ENCODE measurements around the gene DAZAP2.

Gene DAZAP2, protein sequence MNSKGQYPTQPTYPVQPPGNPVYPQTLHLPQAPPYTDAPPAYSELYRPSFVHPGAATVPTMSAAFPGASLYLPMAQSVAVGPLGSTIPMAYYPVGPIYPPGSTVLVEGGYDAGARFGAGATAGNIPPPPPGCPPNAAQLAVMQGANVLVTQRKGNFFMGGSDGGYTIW

DNA sequence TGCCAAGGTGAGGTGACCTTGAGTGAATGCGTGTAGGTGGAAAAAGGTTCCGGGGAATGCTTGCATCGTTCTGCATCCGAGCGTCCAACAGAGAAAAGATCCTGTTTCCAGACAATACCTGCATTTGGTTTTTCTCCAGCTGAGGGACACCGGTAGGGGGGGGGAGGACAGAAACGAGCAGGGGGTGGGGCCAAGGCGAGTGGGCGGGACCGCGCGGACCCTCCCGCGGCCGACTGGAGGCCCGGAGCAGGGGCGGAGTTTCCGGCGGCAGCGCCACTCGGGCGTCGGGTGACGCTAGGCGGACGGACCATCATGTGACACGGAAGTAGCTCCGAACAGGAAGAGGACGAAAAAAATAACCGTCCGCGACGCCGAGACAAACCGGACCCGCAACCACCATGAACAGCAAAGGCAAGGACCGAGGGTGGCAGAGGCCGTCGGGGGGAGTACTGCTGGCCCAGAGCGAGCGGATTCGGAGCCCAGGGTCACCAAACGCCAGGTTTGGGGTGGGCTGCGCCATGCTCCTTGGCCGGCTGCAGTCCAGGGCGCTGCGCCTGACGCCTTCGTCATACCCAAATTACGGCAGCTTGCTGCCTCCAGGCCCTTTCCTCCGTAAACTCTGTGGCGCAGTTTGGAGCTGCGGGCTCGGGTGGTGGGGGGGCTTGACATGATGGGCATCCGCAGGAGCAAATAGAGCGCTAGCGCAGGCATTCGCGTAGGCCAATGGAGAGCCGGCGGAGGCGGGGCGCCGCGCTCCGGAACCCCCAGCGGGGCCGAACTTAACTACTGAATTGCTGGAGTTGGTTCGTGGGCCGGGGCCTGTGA is at the start of gene DAZAP2:
Gene DAZAP2, plus strand, starts transcription at position 317 of the 825 bp plus-strand sequence. Its CDS starts 82 bp downstream, at position 399.
- DNase-seq, result peak; percentile 83

DNA sequence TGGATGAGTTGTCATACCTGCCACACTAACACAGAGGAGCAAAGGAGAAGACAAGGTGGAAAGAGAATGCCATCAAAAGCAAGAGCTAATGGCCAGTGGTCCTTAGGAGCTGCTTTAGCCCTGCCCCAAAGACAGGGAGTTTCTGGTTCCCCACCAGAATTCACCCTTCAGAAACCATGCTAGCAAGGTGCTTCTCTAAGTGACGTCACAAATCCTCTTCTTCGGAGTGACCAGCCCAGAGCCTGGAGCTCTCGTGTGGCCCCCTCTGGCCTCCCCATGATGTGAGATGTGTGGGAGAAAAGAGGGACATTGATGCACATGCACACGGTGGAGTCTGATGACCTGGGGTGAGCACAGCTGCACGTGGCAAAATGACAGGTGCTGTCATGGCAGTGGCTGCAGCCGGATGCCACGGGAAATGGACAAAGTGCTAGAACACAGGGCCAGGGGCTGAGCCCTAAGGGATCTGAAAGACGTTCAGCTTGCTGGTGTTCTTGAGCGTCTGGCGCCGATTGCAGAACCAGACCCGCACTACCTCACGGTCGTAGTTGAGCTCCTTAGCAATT is 48.8 kb upstream of the DAZAP2 start:
- no peak for DNase-seq

DNA sequence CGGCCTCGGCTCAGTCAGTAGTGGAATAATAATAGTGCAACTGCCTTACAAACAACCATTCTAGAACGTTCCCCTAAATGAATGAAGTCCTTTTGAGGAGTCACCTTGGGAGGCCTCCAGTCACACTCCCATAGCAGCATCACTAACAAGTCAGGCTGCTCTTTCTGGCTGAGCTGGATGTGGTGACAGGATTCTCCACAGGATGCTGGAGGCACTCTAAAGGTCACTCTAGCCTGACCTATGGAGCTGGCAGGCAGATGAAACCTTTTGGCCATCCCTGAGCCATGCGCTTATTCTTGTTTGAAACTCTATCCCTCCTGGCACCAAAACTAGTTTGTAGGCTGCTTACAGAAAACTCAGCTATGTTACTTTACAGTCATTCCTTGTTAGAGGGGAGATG is 47.8 kb upstream of the DAZAP2 start:
- no peak for DNase-seq

DNA sequence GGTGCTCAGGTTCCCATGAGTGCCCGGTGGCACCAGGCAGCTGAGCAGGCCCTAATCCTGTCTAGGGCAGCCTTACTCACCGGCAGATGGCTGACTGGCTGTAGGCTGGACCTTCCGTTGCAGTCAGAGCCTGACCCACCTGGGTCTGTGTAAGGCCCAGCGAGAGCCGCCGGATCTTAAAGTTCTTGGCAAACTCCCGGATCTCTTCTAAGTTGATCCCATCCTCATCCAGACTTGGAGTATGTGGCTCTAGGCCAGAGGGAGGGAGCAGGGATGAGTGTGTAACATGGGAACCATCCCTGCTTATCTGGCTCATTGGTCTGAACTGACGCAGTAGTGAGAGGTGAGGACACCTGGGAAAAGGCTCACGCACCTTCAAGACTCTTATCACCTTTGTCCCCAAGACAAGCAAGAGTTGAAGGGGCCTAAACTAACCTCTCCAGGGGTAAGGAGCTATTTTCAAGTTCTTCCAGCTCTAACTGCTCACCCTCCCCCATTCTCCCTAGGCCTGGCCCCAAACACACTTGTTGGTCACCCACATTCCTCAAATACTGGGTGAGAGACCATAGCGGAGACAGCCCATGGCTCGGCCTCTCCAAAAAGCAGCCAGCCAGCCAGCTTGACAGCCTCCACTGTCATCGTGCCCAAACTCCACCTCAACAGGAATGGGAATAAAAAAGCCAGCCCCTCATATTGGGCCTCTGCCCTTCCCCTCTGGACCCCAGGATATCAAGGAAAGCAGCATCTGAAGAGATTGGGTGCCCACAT is 46.9 kb upstream of the DAZAP2 start:
- DNase-seq, result no peak

DNA sequence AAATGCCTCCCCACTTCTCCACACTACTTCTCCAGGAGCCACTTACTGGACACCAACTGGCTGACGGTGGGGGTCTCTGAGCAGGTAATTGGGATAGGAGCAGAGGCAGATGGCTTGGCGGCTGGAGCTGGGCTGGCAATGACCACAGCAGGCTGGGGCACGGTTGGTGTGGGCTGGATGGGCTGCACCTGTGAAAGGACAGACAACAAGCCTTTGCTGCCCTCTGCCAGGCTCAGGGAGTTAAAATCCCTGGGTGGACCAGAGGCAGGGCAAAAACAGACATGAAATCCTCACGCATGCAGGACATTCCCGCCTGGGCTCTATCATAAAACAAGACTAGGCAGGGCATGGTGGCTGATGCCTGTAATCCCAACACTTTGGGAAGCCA is 46.3 kb upstream of the DAZAP2 start:
- DNase-seq, result no peak

DNA sequence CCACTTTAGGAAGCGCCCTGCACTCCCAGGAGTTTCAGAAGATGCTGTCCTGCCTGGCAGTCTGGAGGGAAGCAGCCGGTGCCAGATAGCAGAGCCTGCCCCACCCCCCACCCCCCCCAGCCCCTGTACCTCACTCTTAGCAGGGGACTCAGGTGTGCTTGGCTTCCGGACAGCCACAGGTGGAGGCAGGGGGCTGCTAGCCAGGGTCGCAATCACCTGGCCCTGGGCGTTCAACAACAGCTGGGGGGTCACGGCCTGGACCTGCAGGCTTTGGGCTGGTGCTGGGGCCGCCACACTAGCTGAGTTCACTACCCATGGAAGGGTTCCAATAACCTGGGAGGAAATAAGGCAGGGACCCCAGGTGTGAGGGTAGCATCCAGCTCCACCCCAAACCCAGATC is 42.8 kb upstream of the DAZAP2 start:
- DNase-seq, result no peak

DNA sequence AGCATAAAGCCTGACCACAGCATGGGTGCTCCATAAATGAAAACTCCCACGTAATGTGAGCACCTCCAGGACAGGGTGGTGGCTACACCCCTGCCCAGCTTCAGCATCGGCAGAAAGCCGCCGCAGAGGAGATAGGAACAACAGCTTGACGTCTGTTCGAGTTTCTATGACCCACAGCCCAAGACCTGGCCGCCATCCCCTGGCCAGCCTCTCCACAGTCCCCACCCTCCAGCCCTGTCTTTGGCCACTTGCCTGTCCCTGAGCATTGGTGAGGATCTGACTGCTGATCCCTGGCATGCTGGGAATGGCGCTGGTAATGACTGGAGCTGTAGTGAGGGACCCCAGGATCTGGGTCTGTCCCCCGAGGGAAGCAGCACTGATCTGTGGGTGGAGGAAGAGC is 42.1 kb upstream of the DAZAP2 start:
- DNase-seq, result no peak

DNA sequence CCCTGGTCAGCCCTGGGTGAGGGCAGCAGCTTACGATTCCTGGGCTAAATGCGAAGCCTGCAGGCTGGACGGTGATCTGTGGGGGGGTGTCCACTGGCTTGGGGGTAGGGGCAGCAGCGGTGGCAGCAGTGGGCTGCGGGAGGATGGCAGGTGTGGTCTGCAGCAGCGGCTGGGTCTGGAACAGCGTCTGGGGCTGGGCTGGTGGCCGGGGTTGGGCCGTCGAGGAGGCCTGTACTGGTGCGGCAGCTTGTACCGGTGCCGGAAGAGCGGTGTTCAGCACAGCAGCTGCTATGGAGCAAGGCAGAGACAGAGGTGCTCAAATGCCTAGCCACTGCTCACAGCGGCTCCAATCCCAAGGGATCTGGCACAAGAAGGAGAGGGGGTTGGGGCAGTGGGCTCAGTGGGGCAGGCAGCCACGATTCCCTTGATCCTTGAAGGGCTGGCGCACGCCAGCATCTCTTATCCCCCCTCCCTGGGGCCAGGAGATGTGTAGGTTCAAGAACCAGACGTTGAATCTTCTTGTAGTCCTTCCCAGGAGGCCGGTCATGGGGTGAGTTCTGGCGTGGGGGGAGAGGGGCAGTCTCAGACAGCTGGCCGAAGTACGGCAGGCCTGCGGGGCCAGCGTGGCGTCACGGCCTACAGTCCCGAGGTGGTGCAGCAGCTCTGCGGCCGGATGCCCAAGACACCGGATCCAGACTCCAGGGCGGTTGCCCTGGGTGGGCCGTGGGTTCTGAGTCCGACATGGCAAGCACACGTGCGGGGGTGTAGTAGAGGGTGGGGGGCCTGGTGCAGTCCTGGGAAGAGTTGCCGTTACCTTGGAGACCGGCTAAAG is 40.7 kb upstream of the DAZAP2 start:
- no peak for DNase-seq

DNA sequence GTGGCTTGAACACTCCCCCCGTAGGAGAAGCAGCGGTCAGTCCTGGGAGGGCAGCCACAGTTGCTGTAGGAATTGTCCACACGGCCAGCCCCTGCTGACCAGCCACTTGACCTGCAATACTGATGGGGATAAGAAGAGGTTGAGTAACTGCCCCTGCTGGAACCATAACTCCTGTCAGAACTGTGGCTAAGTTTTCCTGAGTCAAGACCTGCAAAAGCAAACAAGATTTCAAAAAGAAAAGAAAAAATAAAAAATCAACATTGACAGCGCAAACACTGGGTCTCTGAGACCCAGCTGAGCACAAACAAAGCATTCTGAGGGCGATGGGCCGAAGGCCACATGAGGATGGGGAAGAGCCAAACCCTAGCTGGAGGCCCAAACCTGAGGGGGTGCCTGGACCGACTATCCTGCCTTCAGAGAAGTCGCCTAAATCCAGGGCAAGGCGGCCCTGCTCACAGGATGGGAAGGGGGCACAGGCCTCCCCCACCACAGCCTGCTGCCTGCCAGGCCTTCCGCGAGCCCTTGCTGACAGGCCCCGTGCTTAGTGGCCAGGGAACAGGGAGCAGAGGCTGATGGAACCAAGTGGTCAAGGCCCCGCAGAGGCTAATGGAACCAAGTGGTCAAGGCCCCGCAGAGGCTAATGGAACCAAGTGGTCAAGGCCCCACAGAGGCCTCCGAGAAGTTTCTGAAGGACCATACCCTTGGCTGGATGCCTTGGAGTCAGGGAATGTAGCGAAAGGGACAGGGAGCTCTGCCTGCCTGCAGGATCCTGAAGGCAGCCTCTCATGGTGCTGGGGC is 39.9 kb upstream of the DAZAP2 start:
- no peak for DNase-seq

DNA sequence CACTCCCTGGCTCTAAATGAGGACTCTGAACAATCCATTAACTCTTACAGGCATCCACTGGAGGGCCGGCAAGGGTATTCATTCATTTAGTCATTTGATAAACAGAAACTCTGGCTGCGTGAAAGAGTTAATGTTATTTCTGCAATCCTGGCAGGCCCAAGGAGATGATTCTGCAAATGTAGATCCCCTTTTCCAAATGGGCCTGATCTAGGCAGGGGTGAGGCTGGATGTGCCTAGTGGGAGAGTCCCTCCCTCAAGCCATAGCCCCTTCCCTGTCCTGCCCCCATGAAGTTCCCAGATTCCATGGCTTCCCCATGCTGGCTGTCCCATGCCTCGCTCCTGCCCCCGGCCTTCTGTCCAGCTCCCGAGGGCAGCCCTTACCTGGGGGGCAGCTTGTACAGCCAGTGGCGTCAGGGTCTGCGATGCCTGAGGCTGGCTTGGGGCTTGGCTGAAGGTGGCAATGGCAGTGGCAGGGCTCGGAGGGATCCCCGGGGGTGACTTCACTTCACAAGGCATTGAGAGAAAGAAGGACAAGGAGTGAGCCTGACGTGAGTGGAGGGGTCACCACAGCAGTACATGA is 39.2 kb upstream of the DAZAP2 start:
- DNase-seq, result no peak

DNA sequence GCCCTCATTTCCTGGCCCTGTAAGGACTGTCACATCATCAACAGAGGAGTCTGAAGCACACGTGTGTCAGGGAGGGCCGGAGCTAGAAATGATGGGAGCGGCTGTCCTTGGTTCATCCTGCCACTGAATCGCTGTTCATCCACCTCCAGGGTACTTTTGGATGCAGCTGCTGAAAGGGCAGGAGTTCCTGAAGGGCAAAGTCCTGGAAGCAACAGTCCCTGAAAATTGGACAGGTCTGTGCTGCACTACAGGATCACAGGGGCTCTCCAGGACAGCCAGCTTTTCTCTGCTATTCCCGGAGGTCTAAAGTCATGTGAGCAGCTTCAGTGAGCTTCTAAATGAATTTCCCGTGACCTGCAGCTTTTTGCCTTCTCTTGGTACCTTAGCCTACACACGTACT is 38.5 kb upstream of the DAZAP2 start:
- DNase-seq, result no peak

DNA sequence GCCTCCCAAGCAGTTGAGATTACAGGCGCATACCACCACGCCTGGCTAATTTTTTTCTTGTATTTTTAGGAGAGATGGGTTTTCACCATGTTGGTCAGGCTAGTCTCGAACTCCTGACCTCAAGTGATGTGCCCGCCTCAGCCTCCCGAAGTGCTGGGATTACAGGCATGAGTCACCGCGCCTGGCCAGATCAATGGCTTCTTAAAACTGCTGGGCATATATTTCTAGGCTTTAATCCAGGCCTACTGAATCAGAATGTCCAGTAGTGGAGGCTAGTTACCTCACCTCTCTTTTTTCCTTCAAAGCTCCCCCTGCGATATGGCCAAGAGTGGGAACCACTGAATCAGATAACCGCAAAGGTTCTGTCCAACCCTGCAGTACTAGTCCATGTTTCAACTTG is 37.8 kb upstream of the DAZAP2 start:
- DNase-seq, result no peak

DNA sequence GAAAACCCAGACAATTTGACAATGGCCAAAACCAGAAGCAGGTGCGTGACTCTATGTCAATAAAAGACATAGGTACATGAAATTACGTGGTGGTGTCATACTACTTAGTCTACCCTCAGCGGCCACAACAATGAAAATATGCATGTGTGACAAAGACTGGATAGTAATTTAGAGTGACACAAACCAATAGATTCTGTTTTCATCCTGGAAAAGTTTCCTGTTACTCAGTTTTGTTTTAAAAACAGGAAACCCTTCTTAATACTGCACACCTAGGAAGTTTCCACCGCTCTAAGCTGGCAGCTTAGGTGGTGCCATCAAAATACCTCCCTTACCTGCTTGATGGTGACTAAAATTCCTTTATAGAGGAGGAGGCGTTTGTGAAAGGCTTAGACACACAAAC is 35.9 kb upstream of the DAZAP2 start:
- no peak for DNase-seq

DNA sequence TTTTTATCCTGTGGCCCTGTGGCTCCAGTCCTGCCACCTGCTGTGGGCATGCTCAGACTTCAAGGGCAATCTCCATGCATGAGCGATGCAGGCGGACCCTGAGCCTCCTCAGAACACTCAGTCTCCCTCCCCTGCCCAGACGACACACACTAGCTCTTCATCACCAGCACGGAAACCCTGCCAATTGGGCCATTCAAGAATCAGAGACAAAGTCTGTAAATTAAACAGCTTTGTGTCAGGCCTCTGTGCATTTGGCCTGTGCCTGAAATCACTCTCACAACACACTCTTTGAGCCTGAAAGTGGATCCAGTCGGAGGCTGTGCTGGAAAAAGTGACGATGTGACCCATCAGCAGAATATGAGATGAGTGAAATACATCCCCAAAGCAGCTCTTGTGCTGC is 33.3 kb upstream of the DAZAP2 start:
- DNase-seq, result no peak

DNA sequence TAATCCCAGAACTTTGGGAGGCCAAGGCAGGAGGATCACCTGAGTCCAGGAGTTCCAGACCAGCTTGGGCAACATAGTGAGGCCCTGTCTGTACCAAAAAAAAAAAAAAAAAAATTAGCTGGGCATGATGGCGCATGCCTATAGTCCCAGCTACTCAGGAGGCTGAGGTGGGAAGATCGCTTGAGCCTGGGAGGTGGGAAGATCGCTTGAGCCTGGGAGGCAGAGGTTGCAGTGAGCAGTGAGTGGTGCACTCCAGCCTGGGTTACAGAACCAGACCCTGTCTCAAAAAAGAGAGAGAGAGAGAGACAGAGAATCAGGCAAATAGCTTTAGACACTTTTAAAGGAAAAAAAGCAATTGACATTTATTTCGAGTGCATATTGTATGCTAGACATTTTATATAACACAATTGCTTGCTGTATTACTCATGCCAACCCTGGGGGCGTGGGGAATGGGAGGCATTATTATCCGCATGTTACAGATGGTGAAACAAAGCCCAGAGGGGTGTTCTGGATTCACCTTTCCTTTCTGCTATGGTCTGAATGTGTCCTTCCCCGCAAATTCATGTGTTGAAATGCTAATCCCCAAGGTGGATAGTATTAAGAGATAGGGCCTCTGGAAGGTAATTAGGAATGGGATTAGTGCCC is 30.5 kb upstream of the DAZAP2 start:
- no peak for DNase-seq

DNA sequence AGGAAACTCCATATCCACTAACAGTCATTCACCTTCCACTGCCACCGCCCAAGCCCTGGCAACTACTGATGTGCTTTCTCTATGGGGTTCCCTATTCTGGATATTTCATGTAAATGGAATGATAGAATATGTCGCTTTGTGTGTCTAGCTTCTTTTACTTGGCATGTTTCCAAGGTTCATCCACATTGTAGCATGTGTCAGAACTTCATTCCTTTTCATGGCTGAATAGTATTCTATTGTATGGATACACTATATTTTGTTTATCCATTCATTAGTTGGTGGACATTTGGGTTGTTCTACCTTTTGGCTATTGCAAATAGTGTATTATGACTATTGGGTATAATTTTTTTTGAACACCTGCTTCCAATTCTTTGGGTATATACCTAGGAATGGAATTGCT is 29.4 kb upstream of the DAZAP2 start:
- no peak for DNase-seq

DNA sequence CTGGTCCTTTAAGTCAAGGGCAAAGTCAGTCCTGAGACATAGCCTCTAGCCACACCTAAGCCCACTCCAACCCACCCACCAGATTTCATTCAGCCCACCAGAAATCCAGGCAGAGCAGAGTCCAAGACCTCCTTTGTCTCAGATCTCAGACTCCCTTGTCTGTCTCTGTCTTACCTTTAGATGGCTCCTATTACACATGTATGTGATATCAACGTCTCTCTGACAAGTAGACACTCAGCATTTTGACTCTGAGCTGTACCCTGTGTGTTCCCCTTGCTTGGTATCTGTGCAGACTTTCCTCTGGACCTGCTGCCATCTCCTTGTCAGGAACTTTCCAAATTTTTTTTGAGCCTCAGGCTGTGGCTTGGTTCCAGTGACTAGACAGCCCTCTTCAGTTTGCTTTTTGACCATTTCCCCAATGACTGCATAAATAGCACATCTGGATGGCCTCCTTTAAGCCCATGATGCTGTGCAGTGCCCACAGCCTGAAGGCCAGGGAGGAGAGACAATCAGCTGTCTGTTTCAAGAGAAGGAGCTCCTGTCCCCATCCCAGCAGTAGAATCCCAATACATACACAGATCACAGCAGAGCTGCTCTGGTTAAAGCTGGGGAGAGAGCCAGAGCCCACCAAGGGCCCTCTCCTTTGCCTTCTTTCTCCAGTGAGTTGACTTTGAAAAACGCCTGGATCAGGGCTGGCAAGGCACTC is 27.8 kb upstream of the DAZAP2 start:
- DNase-seq, result no peak

DNA sequence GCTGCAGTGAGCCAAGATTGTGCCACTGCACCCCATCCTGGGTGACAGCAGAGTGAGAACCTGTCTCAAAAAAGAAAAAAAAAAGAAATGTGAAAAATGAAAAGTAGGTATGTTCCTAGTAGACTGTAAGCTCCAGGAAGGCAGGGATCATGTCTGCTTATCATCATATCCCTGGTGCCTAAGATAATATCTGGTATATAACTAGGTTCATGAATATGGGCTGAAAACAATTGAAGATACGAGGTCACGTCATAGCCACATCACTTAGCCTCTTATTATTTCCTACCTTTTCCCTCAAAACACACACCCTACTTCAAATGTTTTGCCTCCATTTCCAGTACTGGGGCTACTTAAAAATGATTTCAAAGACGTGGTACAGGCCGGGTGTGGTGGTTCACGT is 23.7 kb upstream of the DAZAP2 start:
- DNase-seq, result no peak

DNA sequence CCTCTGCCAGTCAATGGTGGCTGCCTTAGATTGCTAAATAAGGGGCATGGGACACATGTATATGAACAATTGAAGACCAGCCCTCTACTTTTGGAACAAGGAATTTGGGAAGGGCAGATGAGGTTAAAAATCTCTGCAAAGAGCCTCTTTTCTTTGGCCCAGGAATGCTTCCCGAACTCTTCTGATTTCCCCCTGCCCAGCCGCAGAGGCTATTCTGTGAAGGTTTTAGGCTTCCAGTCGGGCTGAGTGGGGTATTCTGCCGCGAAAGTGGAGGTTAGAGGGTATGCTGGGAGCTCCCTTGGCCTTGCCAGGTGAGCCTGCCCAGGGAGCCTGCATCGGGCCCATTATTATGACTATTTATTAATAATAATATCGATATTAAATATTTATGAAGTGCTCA is 22.0 kb upstream of the DAZAP2 start:
- no peak for DNase-seq

Data from NCI-H1105 treated with DMSO at 0.1 percent for 48 hours (cell line).